HK-2 (cell line): ENCODE data around the gene SFTPD.
"Not testable (repeated sequence)": the region's sequence is repeated elsewhere in the genome, so short reads cannot be mapped to it uniquely, and the experiment has no call there.

ENCODE experiments used
- DNase-seq: peaks from one replicate; pipeline ENCODE4 v3.0.0-alpha.2; 2018; ENCODE audit not compliant: unreplicated experiment

SFTPD gene

DNA sequence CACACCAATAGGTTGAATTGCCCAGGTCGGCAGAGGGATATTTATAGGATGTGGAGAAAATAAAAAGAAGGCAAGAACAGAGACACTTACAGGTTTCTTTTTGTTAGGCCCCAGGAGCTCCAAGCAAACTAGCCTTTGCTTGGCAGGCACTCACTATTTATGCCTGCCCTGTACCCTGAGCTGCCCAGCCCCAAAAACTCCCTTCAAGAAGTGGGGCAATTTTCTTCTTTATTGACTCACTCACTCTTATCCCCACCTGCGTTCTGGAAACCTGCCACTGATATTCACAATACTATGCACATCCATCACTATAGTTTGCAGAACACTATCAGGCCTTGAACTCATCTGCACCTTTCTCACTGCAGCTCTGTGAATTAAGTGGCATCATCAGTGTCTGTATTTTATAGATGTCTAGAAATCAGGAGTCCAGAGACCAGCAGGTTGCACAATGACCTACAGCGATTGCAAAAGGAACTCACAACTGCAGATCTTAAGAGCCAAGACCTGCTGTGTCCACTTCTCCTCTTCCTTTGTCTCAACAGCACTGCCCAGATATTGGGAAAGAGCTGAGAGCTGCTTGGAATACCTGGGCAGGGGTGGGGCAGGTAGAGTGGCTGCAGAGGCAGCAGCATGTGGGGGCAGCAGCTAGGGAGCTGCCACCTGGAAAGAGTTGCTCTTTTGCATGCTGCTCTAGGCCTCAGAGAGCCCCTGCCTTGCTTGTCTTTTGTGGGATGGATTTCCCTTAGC lies at the start of gene SFTPD:
SFTPD (minus strand) TSS at position 130 of the 747 bp plus-strand sequence. CDS start 2,446 bp downstream, outside the sequence.
- DNase-seq, result no peak

DNA sequence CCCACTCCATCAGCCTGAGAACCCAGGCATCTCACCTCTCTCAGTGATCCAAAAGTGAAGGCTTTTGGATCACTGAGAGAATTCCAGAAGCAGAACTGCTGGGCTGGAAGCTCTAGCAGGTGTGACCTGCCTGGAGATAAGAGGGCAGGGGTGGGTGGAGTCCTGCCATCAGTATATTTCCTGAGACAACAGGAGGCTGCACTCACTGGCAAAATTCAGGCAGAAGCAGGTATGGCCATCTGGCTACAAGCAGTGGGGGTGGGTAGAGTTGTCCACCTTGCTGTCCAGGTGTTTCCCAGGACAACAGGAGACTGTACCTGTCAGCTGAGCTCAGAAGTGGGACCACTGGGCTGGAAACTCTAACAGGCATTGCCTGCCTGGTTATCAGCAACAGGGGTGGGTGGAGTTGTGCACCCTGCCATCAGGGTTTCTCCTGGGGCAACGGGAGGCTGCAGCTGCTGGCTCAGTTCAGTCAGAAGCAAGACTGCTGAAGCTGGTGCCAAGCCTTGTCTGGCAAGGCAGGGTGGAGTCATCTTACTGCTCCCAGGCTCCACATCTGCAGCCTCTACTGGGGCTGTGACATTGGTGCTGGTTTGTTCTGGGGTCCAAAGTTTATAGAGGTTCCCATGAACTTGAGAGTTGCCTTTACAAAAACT lies 47.2 kb upstream of the SFTPD start:
- DNase-seq, result no peak

DNA sequence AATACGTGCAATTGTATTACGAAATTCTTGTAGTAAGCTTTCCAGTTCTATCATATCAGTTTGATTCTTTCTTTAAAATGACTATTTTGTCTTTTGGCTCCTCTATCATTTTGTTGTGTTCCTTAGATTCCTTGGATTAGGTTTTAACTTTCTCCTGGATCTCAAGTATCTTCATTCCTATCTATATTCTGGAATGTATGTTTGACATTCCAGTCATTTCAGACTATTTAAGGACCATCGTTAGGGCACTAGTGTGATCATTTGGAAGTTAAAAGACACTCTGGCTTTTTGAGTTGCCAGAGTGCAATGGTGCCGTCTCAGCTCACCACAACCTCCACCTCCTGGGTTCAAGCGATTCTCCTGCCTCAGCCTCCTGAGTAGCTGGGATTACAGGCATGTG lies 45.7 kb upstream of the SFTPD start:
- DNase-seq, result no peak

DNA sequence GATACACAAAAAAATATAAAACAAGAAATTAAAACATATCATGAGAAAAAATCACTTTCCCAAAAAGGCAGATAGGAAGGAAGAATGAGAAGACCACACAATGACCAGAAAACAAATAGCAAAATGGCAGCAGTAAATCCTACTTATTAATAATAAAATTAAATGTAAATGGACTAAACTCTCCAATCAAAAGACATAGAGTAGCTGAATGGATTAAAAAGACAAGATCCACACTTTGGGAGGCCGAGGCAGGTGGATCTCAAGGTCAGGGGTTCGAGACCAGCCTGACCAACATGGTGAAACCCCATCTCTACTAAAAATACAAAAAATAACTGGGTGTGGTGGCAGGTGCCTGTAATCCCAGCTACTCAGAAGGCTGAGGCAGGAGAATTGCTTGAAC lies 39.3 kb upstream of the SFTPD start:
- DNase-seq, result not testable (repeated sequence)

DNA sequence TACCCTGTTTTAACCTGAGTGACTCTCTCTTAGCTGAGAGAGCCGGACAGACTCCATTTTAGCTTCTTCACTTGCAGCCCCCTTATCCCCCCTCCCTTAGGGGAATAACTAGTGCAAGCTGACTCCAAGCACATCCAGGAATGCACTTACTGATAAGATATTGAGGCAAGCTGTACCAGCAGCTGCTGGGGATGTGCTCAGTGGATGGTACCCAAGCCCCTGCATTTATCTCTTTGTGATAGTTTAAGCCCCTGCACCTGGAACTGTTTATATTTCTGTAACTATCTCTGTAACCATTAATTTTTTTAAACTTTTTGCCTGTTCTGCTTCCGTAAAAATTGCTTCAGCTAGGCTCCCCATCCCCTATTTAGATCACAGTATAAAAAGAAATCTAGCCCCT lies 37.8 kb upstream of the SFTPD start:
- not testable (repeated sequence) for DNase-seq

DNA sequence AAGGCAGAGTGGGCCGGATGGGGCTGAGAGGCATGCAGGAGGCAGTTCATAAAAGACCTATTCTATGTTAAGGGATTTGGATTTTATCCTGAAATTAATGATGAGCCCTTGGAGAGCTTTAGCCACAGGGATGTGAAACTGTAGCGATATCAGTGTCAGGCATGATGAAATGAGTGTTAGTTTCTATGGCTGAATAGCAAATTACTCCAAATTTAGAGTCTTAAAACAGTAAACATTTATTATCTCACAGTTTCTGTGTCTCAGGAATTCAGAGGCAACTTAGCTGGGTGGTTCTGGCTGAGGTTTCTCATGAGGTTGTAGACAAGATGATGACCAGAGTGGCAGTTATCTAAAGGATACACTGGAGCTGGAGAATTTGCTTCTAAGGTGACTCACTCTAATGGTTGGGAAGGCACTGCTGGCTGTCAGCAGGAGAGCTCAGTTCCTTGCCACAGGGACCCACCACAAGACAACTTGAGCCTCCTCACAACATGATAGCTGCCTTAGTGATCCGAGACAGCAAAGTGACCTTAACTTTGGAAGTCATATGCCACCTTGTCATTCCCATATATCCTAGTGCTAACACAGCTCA lies 36.7 kb upstream of the SFTPD start:
- no peak for DNase-seq

DNA sequence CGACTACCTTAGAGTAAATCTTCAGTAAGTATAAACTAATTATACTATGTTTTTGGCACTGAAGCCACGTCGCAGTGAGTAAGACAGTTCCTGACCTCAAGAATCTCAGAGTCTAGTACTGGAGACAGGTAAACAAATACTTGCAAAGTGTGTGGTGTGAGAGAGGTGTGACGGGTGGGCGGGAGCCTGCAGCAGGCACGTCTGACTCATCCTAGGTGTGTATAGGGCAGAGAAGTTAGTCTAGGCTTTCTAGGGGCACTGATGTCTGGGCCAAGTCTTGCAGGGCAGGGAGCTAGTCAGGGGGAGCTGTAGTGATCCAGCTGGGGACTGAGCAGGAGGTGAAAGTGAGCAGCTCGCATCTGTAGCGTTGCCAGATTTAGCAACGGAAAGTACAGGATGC lies 35.9 kb upstream of the SFTPD start:
- peak; percentile 45 for DNase-seq

DNA sequence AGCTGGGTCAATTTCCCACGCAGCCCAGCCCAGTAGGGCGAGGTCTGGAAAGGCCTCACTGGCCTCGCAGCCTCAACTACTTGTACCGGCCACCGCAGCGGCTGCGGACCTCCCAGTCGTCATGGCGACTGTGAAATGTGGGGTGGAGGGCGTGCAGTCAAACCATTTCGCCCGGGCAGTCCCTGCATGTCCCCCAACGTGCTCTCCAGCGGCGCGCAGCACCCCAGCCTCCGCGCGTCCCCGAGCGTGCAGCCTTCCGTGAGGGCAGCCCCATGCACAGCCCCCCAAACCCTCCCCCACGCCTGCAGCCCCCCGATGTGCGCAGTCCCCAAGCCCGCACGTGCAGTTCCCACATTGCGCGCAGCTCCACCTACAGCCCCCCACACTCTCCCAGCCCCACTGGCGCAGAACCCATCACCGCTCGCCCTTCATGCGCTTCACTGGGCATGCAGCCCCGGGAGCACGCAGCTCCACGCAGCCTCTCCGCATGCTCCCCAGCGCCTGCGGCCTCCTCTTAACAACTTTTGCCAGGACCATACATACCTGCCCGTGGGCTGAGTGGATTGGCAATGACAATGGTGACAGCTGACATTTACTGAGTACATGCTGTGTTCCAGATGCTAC lies 34.5 kb upstream of the SFTPD start:
- no peak for DNase-seq

DNA sequence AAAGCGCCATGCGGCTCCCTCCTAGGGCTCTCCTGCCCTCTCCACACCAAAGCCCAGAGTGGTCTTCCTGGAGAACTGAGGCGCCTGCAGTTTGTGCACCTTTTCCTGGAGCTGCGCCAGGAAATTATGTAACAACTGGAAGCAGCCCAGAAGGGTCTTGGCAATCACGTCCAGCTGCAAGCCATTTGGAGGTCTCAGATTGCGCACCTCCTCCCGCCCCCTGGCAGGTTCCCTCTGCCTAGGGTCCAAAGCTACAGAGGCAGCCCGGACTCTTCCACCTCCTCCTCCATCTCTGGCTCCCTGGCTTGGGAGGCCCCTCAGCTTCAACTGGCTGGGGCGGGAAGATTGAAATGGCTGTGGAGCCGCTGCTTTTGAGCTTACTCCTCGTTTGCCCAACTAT lies 34.0 kb upstream of the SFTPD start:
- no peak for DNase-seq

DNA sequence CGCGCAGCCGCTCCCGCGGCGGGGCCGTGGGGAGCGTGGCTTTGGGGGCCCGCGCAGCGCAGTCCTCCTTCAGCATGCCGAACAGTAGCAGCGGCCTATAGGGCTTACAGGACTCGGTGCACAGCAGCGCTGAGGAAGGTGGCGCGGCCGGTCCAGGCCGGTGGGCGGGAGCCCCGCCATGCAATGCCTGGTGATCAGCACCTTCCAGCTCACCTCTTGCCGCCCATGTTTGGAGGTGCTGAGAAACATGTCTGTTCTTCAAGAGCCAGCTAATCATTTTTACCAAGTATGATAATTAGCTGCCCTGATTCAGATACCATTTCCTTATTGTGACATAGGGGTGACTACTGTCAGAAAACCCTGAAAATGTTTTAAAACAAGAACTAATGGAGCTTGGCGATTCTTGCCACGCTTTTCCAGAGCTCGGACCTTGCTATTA lies 33.5 kb upstream of the SFTPD start:
- DNase-seq, result no peak

DNA sequence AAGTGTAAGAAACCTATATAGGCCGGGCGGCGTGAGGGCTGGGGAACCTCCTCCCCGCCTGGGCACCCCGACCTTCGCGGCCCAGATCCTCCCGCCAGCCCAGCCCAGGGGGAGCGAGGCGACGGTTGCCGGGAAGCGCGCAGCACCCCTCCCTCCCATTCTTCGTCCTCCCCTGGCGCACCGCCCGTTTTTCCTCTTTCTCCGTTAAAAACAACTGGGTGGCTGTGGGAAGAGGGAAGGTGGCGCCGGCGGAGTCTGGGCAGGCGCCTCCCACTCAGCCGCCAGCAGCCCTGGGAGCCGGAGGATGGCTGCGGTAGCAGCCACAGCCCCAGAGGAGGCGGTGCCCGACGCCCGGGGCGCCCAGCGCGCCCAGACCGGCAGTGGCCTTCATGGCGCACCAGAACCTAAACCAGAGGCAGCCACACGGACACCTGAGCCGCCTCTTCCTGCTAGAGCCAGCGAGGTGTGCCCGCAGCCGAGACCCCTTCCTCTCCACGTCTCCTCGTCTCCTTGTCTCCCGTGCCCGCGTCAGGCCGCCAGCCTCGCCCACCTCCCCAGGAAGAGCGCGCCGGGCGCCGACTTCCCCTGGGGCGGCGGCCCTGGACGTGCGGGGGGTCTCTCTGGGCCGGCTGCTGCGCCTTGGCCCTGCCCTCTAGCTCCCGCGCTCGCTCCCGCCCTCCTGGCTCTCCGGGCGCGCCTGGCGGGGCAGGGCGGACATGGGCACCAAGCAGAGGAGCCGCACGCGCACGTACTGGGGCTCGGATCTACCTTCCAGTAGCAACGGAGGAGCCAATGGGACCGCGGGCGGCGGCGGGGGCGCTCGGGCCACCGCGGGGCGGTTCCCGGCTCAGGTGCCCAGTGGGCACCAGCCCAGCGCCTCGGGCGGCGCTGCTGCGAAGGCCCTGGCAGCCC lies 32.8 kb upstream of the SFTPD start:
- DNase-seq, result peak; percentile 85

DNA sequence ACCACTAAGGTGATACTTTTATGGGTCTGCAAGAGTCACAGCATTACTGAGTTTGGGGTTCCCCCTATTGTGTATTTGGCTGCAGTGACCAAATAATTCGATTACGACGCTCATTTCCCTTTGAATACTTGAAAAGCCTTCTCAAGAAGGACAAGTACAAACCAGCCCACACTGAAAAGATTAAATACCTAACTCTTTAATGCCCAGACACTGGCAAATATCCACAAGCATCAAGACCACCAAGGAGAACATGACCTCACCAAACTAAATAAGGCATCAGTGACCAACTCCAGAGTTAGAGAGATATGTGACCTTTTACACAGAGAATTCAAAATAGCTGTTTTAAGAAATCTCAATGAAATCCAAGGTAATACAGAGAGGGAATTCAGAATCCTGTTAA lies 31.8 kb upstream of the SFTPD start:
- no peak for DNase-seq

DNA sequence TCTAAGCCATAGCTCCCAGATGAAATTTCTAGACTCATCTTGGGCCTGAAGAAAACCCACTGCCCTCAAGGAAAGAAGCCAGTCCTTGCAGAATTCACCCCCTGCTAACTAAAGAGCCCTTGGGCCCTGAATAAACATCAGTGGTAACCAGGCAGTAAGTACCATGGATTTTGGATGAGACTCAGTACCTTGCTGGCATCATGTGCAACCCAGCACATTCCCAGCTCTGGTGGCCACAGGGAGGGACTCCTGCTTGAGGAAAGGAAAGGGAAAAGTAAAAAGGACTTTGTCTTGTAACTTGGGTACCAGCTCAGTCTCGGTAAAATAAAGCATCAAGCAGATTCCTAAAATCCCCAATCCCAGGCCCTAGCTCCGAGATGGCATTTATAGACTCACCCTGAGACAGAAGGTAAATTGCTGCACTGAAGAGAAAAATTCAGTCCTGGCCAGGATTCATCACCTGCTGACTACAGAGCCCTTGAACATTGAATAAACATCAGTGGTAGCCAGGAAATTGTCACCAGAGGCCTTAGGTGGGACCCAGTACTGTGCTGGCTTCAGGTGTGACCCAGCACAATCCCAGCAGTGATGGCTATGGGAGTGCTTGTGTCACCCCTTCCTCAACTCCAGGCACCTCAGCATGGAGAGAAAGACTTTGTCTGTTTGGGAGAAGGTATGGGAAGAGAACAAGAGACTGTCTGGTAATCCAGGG lies 31.2 kb upstream of the SFTPD start:
- DNase-seq, result no peak

DNA sequence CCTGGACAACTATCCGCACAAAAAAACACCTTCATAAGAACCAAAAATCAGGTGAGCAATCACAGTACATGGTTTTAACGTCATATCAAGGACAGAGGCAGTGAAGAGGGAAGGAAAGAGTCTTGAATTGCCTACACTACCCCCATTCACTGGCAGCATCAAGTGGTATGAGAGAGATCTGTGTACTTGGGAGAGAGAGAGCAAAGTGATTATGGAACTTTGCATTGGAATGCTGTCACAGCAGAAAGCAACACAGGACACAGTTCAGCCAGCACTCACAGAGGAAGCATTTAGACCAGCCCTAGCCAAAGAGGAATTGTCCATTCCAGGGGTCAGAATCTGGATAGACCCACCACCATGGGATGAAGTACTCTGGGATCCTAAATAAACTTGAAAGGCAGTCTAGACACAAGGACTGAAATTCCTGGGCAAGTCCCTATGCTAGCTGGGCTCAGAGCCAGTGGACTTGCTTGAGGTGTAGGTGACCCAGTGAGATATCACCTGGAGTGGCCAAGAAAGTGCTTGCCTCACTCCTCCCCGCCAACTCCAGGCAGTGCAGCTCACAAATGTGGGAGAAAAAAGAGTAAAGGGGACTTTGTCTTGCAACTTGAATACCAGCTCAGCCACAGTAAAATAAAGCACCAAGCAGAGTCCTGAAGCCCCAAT lies 30.5 kb upstream of the SFTPD start:
- DNase-seq, result no peak

DNA sequence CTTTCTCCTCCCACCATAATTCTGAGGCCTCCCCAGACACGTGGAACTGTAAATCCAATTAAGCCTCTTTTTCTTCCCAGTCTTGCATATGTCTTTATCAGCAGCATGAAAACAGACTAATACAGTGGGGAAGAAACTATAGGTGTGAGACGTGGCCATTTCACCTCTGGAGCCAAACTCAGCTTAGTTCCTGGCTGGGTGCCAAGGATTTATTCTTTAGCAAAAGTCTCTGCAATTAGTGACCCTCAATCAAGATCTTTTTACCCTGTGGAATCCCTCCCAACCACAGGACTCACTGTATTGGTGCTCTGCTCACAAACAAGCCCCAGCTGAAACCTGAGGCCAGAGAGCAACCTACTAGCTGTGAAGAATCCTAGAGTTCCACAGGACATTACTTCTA lies 28.1 kb upstream of the SFTPD start:
- no peak for DNase-seq

DNA sequence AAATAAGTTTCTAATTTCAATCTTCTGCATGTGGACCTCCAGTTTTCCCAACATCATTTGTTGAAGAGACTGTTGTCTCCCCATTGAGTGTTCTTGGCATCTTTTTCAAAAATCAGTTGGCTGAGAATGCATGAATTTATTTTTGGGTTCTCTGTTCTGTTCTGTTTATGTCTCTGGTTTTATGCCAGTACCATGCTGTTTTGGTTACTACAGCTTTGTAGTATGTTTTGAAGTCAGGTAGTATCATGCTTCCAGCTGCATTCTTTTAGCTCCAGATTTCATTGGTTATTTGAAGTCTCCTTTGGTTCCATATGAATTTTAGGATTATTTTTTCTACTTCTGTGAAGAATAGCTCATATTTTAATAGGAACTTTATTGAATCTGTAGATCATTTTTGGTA lies 21.2 kb upstream of the SFTPD start:
- no peak for DNase-seq

DNA sequence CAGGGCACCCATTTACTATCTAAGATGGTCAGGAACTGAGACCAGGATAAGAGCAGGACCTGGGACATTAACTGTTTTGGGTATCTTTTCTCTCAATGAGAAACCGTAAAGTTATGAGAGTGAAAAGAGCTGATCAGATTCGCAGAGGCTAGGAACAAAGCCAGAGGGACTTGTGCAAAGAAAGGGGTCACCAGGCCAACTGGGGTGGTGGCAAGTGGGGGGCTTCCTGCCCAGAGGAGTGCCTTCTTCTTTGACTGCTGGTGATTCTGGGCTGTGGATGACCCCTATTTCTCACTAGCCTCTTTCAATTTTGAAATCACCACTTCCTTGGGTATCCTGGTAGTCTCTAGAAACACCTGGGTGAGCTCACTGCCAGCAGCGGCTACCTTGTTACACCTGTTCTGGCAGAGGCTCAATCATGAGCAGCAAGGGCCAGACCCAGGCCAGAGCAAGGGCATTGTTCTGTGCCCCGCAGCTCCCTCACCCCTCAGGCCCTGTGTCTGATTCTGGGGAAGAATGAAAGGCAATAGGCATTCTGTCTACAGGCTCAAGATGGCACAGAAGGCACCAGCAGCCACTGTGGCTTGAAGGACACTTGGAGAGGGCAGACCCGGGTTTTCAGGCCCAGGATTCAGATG lies 999 bp downstream of the SFTPD start:
- DNase-seq, result no peak

DNA sequence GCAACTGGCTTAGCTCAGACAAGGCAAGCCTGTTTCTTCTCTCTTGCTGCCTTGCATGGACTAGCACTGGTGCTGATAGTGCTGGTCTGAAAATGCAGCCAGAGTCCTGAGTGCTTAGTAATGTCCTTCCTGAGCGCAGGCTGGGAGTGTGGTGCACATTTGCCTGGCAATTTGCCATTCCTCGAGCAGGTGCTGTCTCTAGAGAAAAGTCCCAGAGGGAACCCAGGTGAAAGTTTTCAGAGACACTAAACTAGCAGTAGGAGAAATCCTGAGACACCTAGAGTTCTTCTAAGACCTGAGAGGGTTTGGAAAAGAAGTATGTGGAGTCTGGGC lies 1.9 kb downstream of the SFTPD start:
- DNase-seq, result no peak

DNA sequence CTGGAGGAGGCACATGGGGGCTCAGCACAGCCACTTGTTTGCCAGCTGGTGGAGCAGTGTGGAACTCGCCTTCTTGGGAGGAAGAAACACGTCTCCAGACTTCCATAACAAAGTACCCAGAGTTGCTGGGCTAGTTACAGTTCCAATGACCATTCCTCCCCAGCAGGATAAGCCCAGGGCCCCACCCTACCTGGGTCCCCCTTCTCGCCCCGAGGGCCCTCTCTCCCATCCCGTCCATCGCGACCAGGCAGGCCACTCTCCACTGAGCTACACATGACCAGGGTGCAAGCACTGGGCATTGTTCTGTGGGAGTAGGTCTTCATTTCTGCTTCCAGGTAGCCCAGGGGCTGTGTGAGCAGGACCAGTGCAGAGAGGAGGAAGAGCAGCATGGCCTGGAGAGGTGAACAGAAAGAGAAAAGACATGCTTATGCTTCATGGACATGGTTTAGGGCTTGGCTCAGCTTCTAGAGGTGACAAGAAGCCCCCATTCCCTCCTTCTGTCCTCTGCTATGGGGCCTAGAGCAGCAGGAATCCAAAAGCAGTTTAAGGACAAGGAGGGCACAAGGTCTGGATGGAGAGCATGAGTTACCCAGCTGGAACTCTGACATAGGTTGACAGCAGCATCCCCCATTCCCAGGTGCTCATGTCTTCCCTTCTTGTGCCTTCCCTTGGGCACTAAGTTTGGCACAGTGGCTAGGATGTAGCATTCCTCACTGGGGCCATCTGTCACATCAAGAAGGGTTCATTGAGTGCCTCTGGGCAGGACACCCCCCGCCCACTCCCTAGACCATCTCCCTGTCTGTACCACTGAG lies 2.4 kb downstream of the SFTPD start:
- DNase-seq, result no peak
